Neuron (in vitro differentiated cells): Measurements from ENCODE around the gene PHETA2.

ENCODE experiments used
- H2AFZ ChIP-seq: one replicate; pipeline ENCODE4 v1.6.1; 2013; ENCODE audit warnings: low read depth, mild to moderate bottlenecking, inconsistent platforms, low read length, moderate library complexity
- H3K27me3 ChIP-seq: one replicate; pipeline ENCODE4 v1.6.1; 2013; ENCODE audit warnings: low read length; ENCODE audit not compliant: insufficient read depth
- H3K36me3 ChIP-seq: one replicate; pipeline ENCODE4 v1.6.1; 2013; ENCODE audit warnings: low read length; ENCODE audit not compliant: insufficient read depth
- H3K4me1 ChIP-seq: one replicate; pipeline ENCODE4 v1.6.1; 2013; ENCODE audit warnings: low read length; ENCODE audit not compliant: insufficient read depth
- H3K4me3 ChIP-seq: 2 replicates; pipeline ENCODE4 v1.5.1; 2013; ENCODE audit warnings: mild to moderate bottlenecking, low read length, moderate library complexity
- H3K9me3 ChIP-seq: one replicate; pipeline ENCODE4 v1.6.1; 2013; ENCODE audit warnings: low read length

Gene PHETA2, protein sequence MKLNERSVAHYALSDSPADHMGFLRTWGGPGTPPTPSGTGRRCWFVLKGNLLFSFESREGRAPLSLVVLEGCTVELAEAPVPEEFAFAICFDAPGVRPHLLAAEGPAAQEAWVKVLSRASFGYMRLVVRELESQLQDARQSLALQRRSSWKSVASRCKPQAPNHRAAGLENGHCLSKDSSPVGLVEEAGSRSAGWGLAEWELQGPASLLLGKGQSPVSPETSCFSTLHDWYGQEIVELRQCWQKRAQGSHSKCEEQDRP

DNA sequence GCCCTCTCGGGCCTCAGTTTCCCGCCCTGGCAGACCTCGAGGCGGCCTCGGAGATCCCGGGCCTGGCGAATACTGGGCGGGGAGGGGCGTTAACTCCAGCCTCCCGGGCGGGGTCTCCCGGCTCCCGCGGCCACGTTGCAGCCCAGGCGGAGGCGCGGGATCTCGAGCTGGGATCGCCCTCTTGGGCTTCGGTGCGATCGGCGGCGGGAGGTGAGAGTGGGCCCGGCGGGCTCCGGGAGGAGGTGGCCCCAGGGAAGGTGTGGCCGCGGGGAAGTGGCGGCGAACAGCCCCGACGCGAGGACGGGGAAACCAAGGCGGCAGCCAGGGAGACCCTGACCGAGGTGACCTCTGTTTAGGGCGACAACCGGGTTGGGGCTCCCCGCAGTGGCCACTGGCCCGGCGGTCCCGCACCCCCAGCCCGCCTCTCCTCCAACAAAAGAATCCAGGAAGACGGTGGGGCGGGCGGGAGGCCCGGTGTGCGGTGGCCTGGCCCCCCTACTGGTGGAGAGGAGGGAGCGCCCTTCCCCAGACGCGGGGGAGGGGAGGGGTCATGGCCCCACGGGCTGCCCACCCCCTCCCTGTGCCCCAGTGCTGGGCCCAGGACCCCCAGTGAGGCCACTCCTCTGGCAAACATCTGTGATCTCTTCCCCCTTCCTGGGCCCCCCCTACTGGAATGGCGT, at the start of gene PHETA2:
TSS of gene PHETA2 (plus strand) at position 117 of the 680 bp plus-strand sequence. CDS start 3,046 bp downstream, outside the sequence.
- Histone ChIP-seq H3K36me3 (no peaks in the 10 kb centered on the region), H3K4me3 (no peak within 1 kb of the TSS), H3K9me3 (no peaks in the 10 kb centered on the region), H3K27me3 (no peaks in the 10 kb centered on the region), H3K4me1 (peaks cover 15% of the 10 kb centered on the region), H2AFZ (no peak within 1 kb of the TSS)

DNA sequence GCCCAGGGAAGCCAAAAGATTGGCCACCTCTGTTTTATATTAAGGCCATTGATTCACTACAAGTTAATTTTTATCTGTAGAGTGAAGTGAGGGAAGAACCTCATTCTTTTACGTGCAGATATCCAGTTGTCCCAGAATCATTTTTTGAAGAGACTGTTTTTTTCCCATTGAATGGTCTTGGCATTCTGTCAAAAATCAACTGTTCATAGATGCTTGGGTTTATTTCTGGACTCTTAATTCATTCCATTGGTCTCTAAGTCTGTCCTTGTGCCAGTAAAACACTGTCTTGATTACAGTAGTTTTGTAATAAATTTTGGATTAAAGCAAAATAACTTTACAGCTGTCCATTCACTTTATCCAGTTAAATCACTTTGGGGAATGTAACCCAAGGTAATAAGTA, 48.6 kb upstream of the PHETA2 start:
- Histone ChIP-seq H3K4me1 (no peaks in the 10 kb centered on the region), H3K4me3 (no peak overlapping the region), H3K9me3 (no peaks in the 10 kb centered on the region), H3K36me3 (no peaks in the 10 kb centered on the region), H2AFZ (no peak overlapping the region), H3K27me3 (no peaks in the 10 kb centered on the region)

DNA sequence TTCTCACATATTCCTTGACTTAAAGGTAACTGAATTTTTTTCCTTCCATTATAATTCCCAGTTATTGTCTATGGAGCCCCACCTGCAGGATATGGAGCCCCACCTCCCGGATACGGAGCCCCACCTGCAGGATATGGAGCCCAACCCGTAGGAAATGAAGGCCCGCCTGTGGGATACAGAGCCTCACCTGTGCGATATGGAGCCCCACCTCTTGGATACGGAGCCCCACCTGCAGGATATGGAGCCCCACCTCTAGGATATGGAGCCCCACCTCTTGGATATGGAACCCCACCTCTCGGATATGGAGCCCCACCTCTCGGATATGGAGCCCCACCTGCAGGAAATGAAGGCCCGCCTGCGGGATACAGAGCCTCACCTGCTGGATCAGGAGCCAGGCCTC, 47.3 kb upstream of the PHETA2 start:
- Histone ChIP-seq H3K4me1 (no peaks in the 10 kb centered on the region), H3K27me3 (no peaks in the 10 kb centered on the region), H2AFZ (no peak overlapping the region), H3K36me3 (no peaks in the 10 kb centered on the region), H3K4me3 (no peak overlapping the region), H3K9me3 (no peaks in the 10 kb centered on the region)

DNA sequence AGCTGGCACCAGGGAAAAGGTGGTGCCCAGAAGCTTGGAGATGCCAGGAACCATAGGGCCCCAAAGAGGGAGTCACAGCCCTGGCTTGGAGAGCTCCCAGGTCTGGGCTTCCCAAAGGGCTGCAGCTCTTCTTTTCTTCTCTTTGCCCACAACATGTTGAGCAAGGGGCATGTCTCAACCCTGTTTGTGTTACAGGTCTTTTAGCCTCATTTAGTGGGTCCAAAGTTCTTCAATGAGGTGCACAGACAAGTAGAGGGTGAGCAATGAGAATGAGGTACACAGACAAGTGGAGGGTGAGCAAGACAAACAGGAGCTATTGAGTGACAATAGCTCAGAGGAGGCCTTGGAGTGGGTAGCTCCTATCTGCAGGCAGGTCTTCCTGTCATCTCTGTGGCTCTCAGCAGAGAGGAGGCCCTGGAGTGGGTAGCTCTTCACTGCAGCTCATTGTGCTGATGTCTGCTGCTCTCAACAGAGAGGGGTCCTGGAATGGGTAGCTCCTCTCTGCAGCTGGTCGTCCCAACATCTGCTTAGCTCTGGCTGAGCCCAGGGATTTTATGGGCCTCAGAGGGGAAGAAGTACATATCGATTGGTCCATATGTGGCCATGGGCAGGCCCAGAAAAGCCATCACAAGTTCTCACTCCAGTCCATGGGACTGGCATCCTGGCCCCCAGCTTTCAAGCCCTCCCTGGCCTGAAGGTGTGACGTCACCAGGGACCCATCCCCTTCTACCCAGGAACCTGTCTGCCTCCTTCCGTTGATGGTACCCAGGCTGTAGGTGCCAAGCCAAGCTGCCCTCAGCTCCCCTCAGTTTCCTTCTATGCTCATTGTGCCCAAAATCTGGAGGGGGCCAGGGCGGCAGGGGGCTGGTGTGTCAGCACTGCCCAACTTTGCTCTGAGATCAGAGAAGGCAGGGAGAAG, 40.5 kb upstream of the PHETA2 start:
- H3K36me3 ChIP-seq: no peaks in the 10 kb centered on the region
- no peak overlapping the region for H2AFZ ChIP-seq
- no peaks in the 10 kb centered on the region for H3K4me1 ChIP-seq
- H3K4me3 ChIP-seq: no peak overlapping the region
- H3K27me3 ChIP-seq: no peaks in the 10 kb centered on the region
- H3K9me3 ChIP-seq: peaks cover 7% of the 10 kb centered on the region

DNA sequence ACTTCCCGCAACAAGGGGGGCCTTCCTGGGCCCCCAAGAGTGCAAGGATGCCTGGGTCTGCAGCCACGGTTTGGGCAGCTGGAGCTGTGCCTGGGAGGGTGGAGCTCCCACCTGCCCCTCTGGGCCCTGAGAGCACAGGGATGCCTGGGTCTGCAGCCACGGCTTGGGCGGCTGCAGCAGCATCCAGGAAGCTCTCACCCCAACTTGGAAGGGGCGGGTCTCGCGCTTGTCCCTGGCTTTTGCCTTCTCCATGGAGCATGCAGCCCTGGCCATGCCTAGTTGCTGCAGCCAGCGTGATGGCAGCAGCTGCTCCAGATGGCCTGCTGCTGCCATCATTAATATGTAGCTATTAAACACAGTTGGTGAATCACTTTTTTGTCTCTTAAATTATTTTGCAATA, 38.8 kb upstream of the PHETA2 start:
- H3K27me3 ChIP-seq: no peaks in the 10 kb centered on the region
- peaks cover 7% of the 10 kb centered on the region for H3K9me3 ChIP-seq
- no peak overlapping the region for H2AFZ ChIP-seq
- no peak overlapping the region for H3K4me3 ChIP-seq
- H3K36me3 ChIP-seq: no peaks in the 10 kb centered on the region
- H3K4me1 ChIP-seq: no peaks in the 10 kb centered on the region

DNA sequence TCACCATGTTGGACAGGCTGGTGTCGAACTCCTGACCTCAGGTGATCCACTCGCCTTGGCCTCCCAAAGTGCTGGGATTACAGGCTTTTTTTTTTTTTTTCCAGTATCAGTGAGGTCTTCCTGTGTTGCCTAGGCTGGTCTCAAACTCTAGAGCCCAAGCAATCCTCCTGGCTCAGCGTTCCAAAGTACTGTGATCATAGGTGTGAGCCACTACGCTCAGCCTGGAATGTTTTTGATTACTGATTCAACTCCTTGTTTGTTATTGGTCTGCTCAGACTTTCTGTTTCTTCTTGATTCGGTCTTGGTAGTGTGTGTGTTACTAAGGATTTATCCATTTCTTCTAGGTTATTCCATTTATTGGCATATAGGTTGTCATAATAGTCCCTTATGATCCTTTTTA, 34.8 kb upstream of the PHETA2 start:
- Histone ChIP-seq H2AFZ (no peak overlapping the region), H3K36me3 (no peaks in the 10 kb centered on the region), H3K4me3 (no peak overlapping the region), H3K27me3 (no peaks in the 10 kb centered on the region), H3K9me3 (peaks cover 5% of the 10 kb centered on the region), H3K4me1 (no peaks in the 10 kb centered on the region)

DNA sequence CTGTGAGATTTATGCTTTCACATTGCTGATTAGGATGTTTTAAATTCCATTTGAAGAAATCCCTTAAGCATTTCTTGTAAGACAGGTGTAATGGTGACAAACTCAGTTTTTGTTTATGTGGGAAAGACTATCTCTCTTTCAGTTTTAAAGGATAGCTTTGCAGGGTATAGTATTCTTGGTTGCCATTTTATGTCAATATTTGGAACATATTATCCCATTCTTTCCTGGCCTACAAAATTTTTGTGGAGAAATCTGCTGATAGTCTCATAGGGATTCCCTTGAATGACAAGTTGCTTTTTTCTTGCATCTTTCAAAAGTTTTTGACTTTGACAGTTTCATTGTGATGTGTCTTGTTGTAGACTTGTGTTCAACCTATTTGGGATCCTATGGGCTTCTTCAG, 32.3 kb upstream of the PHETA2 start:
- H3K4me1 ChIP-seq: no peaks in the 10 kb centered on the region
- H3K4me3 ChIP-seq: no peak overlapping the region
- no peaks in the 10 kb centered on the region for H3K36me3 ChIP-seq
- no peaks in the 10 kb centered on the region for H3K27me3 ChIP-seq
- peaks cover 5% of the 10 kb centered on the region for H3K9me3 ChIP-seq
- H2AFZ ChIP-seq: no peak overlapping the region

DNA sequence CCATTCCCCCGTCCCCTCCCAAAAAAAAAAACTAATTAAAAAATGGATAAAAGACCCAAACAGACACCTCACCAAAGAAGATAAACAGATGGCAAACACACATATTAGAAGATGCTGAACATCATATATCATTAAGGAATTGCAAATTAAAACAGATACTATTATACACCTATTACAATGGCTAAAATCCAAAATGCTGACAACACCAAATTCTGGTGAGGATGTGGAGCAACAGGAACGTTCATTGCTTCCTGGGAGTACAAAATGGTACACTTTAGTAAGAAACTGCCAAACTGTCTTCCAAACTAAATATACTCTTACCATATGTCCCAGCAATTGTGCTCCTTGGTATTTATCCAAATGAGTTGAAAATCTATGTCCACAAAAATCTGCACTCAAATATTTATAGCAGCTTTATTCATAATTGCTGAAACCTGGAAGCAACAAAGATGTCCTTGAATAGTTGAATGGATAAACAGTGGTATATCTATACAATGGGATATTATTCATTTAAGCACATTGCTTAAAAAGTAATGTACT, 23.3 kb upstream of the PHETA2 start:
- H3K9me3 ChIP-seq: no peaks in the 10 kb centered on the region
- H3K27me3 ChIP-seq: no peaks in the 10 kb centered on the region
- H3K4me3 ChIP-seq: no peak overlapping the region
- H3K4me1 ChIP-seq: no peaks in the 10 kb centered on the region
- no peak overlapping the region for H2AFZ ChIP-seq
- H3K36me3 ChIP-seq: no peaks in the 10 kb centered on the region

DNA sequence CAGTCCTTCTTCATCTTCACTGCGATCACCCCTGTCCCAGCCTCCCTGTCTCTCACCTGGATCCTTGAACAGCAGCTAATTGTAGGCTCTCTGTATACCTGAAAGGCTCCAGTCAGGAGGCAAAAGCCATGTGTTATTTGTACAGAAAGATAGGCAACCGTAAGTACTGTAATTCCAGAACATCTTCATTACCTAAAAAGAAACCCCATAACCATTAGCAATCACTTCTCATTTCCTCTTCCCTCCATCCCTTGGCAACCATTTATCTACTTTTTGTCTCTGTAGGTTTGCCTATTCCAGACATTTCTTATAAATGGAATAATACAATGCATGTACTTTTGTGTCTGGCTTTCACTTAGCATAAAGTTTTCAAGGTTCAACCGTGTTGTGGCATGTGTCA, 21.3 kb upstream of the PHETA2 start:
- Histone ChIP-seq H3K27me3 (no peaks in the 10 kb centered on the region), H3K36me3 (no peaks in the 10 kb centered on the region), H3K4me3 (no peak overlapping the region), H3K9me3 (no peaks in the 10 kb centered on the region), H2AFZ (no peak overlapping the region), H3K4me1 (no peaks in the 10 kb centered on the region)

DNA sequence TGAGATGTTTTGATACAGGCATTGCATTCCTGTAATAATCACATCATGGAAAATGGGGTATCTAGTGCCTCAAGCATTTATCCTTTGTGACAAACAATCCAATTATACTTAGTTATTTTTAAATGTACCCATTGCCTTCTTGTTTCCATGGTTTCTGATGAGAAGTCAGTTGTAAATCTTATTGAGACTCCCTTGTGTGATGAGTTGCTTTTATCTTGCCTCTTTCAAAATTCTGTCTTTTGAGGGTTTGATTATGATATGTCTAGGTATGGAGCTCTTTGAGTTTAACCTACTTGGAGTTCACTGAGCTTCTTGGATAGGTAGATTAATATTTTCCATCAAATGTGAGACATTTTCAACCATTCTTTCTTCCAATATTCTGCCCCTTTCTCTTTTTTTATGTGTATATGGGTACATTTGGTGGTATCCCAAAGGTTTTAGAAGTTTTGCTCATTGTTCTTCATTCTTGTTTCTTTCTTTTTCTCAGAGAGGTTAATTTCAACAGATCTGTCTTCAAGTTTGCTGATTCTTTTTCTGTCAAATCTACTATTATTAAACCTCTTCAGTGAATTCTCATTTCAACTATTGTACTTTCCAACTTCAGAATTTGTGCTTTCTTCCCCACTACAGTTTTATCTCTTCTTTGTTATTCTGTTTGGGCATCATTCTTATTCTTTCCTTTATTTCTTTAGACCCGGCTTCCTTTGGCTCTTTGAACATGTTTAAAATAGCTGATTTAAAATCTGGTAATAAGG, 17.1 kb upstream of the PHETA2 start:
- Histone ChIP-seq H2AFZ (no peak overlapping the region), H3K27me3 (no peaks in the 10 kb centered on the region), H3K4me1 (no peaks in the 10 kb centered on the region), H3K36me3 (peaks cover 23% of the 10 kb centered on the region), H3K9me3 (peaks cover 13% of the 10 kb centered on the region), H3K4me3 (no peak overlapping the region)

DNA sequence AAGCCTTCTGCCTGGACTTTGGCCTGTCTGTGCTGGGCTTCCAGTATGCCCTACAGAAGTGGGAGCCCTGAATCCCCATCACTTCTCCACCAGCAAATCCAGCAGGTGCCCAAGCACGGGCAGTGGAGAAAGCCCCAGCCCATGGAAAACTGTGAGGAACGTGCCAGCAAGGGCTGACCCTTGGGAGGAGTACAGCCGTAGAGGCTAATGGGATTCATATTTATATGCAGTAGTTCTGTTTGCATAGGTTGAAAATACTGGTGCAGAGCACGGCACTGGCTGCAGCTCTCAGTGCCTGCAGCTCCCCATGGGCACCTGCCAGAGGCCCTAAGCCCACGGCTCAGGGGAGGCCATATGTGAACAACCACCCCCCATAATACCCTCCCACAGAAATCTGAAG, 13.6 kb upstream of the PHETA2 start:
- no peaks in the 10 kb centered on the region for H3K27me3 ChIP-seq
- peaks cover 23% of the 10 kb centered on the region for H3K36me3 ChIP-seq
- H3K9me3 ChIP-seq: peaks cover 13% of the 10 kb centered on the region
- no peak overlapping the region for H2AFZ ChIP-seq
- no peak overlapping the region for H3K4me3 ChIP-seq
- H3K4me1 ChIP-seq: peaks cover 6% of the 10 kb centered on the region

DNA sequence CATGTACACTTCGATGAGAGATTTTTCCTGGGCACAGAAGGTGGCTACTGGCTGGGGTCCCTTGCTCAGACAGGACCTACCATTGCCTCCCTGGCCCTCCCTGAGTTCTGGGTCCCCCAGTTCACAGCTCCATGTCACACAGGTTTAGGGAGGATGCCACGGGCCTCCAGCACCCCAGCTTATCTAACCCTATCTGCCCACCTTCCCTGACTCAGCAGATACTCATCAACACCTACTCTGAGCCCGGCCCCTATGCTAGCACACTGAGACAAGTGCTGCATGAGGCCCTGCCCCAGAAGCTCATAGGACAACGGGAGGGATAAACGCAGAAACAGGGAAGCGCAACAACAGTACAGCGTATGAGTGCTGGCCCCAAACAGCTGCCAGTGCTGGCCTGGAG, 13.0 kb upstream of the PHETA2 start:
- peaks cover 13% of the 10 kb centered on the region for H3K9me3 ChIP-seq
- H3K4me1 ChIP-seq: peaks cover 10% of the 10 kb centered on the region
- H3K27me3 ChIP-seq: no peaks in the 10 kb centered on the region
- peaks cover 23% of the 10 kb centered on the region for H3K36me3 ChIP-seq
- H2AFZ ChIP-seq: no peak overlapping the region
- no peak overlapping the region for H3K4me3 ChIP-seq
